ENCODE measurements around the gene CD86.

Gene CD86

DNA sequence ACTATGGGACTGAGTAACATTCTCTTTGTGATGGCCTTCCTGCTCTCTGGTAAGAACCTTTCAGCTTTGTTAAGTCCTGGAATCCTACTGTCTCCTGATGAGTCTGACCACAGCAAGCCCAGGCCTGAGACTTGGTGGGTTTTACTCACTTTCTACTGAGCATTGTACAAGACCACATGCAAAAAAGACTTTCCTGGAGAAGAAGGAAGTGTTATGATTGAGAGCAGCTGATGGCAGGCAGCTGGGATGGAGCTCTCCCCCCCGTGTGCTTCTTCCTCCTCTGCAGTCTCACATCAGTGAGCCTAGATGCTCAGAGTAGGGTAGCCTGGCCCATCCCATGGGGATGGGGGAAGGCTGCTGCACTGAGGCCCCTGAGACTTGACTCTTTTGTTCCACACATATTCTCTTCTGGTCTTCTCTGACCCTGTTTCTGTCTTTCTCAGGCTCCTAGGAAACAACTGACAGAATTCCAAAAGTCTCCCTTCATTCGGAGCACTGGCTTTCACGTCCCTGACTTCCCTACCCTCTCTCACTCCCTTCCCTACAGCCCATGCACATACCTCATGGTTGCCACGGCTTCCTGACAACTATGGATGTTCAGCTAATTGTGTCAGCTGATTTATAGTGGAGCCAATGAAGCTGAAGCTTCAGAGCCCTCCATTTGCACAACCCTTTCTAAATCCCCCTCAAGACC lies 36.6 kb downstream of the CD86 start:
- no peak for DNase-seq (ENCODE audit: low read depth in 2 of 2, low spot score in 1 of 2)

DNA sequence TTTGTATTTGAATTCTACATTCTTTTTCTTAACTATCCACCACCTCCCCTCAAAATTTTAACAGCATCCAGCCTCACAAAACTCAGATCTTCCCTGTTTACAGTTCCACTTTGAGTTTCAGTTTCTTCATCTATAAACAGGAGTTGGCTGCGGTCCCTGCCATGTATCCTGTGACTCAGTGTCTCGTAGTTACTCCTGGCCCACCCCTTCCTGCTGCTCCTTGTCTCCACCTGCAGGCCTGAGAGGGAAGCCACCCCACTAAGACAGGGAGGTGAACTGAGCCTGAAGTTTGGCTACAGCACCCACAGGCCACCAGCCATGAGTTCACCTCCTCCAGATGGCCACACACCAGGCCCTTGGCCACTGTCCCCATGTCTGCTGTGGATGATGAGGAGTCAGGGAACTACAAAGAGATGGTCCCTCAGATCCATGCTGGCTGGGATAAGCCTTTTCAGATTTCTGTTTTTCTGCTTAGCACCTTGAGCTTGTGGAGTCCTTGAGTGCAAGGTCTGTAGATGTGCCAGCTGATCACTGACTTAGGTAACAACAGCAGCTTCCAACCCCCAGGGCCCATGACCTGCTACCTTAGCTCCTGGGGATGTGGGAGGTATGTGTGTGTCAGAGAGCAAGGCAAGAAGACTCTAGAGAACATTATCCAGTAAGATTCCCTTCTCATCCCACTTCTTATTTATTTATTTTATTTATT lies 37.5 kb downstream of the CD86 start:
- no peak for DNase-seq (ENCODE audit: low read depth in 2 of 2, low spot score in 1 of 2)

DNA sequence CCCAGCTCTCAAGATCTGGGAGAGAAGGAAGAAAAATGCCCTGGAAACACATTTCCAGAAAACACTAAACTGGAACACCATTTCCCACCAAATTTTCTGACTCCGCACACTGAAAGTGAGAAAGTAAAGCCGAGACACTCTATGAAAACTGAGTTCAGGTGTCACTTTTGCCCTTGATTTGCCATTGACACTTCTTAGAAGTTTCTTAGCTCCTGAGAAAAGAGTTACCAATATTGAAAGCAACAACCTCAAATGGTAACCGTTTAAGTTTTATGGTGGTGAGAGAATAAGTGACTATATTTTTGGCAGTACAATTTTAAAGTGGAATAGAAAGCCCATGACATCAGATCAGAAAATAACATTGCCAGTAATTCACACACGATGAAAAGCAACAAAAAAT lies 39.0 kb downstream of the CD86 start:
- DNase-seq (ENCODE audit: low read depth in 2 of 2, low spot score in 1 of 2), result no peak

DNA sequence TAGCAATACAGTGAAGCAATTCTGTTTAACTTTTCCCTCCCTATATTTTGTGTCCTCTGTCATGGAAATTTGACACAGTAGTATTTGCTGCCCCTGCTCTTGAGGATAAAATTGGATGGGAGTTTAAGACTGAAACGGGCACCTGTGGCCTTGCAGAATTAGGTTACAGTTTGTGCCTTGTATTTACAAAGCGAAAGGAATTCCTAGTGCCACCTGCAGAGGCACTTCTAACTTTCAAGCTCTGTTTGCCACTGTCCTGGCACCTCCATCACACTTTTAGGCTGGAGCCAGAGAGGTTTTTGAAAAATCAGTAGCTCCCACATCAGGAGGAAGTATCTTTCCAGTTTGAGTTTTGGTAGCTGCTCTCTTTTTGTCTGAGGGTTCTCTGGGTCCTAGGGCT lies 39.5 kb downstream of the CD86 start:
- DNase-seq (ENCODE audit: low read depth in 2 of 2, low spot score in 1 of 2), result no peak

DNA sequence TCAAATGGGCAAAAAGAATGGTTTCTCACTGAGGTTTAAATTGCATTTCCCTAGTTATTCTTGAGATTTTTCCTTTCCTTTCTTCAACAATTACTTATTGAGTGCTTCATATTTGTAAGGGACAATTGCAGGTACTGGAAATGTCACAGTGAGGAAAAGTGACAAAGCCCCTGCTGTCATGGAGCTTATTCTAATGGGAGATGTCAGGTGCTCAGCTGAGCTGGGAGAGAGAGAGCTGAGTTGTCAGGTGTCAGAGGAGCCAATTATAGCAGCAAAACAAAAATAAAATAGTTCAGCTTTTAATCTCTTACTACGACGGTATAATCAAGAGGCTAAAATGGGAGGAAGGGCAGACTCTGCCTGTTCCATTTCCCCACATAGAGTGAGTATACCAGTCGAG lies 42.0 kb downstream of the CD86 start:
- no peak for DNase-seq (ENCODE audit: low read depth in 2 of 2, low spot score in 1 of 2)

DNA sequence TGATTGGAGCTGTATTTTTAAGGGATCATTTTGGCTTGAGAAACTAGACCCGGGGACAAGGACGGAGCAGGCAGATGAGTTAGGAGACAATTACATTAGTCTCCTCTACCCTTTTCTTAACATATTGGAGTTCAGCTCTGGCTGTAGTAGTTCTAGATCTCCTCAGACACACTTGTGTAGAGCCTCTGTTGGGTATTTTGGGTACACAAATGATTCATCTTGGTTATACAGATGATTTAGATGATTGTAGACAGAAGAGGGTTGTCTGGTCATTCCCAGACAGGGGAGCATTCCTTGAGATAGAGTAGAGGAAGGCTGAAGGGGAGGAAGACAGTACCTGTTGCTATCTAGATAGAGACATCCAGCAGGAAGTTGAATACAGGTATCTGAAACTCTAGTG lies 43.4 kb downstream of the CD86 start:
- DNase-seq (ENCODE audit: low read depth in 2 of 2, low spot score in 1 of 2), result no peak

DNA sequence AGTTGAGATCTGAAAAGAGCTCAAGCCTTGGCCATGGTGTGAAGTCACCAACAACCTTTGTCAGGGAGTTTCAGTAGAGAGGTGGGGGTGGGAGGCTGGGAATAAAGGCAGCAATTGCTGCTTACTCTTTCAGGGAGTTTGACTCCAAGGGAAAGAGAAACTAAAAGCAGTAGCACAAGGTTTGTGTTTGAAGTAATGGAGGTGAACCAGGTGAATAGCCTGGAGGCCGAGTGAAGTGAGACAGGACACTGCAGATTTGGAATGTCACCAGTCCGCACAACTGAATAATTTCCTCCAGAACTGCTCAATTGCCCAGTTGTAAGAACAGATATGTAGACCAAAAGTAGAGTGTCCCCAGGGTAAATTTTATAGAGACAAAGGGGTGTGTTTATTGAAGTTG lies 44.1 kb downstream of the CD86 start:
- no peak for DNase-seq (ENCODE audit: low read depth in 2 of 2, low spot score in 1 of 2)

DNA sequence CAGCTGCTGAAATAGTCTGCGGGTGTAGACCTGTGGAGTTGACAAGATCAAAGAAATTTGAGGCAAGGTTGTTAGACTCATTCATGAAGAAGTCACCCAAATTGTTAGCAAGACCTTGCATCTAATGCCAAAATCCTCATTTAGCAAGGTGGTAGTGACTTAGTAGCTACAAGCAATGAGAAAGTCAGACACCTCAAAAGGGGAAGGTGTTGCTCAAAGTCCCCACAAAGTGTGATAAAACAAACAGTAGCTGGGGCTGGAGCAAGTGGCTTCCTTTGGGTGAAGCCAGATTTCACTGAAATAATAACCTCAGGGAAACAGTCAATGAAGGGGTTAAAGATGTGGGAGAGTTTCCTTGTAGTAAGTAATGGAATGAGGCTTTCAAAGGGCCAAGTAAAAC lies 44.9 kb downstream of the CD86 start:
- no peak for DNase-seq (ENCODE audit: low read depth in 2 of 2, low spot score in 1 of 2)

DNA sequence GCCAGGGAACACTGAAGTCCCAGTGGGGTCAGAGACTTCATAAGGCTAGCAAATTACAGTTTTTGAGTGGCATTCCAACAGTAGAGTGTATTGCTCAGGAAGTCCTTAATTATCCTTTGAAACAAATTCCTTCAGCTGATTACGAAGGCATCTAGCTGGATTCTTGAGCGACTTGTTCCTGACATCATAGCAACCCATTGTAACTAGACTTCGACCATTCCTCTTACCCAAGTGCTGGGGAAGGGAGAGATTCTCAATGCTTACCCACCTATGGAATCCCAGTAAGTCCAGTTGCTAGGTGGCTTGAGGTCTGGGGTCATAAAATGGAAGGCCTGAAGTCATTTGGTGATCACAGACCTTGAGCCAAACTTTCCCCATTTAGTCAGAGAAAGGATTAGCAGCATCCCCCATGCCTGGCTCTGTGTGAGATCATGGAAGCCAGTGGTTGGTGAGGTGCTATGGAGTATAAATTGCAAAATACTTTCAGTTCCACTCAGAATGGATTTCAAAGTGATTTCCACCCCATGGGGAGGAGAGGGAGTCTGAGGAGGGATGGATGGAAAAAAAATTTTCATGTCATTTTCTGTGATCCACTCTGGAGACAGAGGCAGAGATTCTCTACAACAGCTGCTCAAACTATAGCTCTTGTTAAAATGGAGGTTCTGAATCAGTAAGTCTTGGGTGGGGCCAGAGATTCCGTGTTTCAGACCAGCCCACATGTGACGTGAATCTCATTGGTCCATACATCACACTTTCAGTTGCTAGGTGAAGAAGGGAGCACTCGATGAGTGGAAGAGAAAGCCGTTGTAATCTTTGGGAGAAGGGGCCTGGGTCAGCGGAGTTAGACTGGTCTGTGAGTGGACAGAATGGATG lies 45.7 kb downstream of the CD86 start:
- DNase-seq (ENCODE audit: low read depth in 2 of 2, low spot score in 1 of 2), result no peak

DNA sequence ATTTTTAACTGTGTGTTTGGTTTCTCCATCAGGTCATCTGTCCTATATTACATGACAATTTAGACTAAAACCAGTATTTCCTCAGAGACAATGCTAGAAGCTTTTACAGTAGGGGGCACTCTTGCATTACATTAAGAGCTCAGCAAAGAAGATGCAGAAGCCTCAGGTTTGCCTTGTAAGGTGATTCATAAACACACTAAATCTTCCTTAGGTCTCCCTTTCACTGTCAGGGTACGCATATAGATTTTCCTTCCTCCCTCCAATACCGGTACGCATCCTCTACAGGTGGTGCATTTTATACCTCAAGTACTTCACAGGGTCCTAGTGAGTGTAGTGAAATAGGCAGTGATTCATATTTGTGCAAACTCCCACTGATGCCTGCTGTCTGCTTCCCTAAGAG lies 46.5 kb downstream of the CD86 start:
- no peak for DNase-seq (ENCODE audit: low read depth in 2 of 2, low spot score in 1 of 2)

DNA sequence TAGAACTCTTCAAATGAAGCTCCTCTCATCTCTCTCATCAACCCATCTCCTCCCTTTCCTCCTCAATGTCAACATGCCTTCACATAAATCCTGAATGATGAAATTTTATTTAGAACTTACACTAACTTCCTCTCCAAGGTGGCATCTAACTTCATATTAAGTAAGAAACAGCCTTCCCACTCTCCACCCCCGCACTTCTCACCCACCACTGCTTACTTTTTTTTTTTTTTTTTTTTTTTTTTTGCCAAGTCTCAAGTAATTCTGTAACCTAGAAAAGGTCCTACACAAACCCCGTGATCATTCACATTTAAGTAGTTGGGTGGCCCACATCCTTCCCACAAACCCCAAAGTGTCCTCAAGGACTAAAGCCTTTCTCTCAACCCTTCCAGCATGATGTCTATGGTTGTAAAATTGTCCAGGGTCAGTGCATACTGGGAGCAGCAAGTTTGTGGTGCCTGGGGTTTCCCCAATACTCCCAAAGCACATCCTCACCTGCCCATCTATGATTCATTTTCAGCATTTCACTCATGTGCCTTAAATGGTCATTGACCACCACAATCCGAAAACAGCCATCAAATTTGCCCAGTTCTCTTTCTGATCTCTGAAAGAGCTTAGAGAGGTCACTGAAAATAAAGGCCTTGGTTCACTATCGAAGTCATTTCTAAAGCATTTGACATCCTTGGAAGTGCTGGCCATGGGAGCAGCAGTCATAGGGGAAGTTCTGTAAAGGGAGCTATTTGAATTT lies 47.2 kb downstream of the CD86 start:
- DNase-seq (ENCODE audit: low read depth in 2 of 2, low spot score in 1 of 2), result no peak

DNA sequence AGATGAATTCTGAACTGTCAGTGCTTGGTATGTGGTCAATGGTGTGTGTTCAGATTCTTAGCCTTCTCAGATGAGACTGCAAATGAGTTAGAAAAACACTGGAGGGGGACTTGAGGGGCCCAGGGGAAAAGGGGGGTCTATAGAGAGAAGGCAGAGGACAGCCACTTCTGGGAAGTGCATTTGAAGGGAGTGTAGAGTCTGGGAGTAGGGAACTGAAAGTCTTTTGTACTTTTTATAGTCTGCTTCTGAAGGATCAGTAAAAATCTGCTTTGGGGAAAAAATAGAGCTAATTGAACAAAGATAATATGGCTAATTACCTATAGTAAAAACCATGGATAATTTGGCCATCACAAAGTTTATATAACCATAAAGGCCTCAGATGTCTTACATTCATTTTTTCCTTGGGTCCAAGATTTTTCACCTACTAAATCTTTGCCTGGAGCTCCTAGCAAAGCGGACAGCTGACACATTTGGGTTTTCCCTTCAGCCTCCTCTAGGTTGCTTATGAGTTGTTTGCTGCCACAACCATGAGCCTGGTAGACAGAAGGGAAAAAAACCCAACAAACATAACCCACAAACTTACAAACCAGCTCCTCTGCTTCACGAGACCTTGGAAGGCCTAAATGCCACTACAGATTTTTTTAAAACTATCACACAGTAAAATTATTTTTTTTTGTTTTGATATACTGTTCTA lies 48.8 kb downstream of the CD86 start:
- no peak for DNase-seq (ENCODE audit: low read depth in 2 of 2, low spot score in 1 of 2)

DNA sequence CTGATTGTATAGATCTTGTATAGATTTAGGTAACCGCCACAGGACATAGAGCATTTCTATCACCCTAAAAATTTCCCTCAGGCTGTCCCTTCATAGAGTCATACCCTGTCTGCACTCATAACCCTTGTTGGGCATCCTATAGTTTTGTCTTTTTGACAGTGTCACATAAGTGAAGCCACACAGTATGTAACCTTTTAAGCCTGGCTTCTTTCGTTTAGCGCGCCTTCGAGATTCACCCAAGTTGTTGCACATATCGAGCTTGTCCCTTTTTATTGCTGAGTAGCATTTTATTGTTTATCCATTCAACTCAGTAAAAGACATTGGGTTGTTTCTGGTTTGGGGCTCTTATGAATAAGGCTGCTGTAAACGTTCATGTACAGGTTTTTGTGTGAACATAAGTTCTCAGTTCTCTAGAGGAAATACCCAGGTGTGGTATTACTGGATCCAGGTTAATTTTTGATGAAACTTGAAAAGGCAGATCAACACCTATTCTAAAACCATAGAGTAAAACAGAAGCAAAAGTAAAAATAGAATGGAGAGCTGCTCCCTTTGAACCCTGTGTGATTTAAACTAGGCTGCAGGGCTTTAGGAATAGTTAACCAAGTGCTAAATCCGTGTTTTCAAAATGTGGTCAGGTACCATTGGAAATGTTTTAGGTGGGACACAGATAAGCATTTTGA lies 49.5 kb downstream of the CD86 start:
- DNase-seq (ENCODE audit: low read depth in 2 of 2, low spot score in 1 of 2), result no peak

DNA sequence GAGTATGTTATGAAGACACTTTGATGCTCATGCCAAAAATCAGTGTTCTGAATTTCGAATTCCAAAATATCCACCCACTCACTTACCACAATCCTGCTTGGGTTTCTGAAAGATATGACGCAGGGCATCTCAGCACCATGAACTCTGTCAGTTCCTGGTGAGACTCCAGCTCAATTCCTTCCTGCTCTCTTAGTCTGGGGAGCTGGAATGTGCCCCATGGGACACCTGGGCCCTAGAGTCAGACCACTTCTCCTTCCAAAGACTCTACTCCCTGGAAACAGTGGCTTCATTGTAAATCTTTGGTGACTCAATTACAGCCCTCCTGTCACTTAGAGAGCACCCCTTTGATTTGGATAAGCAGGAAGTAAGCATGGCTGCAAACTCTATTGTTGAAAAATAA lies 50.5 kb downstream of the CD86 start:
- no peak for DNase-seq (ENCODE audit: low read depth in 2 of 2, low spot score in 1 of 2)

DNA sequence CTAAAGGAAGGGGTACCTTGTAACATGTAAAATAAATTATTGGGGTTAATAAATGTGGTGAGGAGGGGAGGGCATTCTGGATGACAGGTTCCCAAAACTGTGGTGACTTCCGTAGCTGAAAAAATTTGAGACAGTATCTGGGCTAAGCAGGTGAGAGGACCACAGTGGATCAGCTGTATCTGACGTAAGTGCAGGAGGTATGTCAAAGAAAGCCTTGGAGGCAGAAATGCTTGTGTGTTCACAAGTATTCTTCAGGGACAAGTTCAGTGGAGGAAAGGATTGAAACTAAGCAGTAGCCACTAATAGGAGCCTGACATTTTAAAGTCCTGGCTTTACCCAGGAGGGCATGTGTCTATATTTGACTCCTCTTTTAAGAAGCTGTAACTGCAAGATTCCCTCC lies 52.0 kb downstream of the CD86 start:
- DNase-seq (ENCODE audit: low read depth in 2 of 2, low spot score in 1 of 2), result no peak

DNA sequence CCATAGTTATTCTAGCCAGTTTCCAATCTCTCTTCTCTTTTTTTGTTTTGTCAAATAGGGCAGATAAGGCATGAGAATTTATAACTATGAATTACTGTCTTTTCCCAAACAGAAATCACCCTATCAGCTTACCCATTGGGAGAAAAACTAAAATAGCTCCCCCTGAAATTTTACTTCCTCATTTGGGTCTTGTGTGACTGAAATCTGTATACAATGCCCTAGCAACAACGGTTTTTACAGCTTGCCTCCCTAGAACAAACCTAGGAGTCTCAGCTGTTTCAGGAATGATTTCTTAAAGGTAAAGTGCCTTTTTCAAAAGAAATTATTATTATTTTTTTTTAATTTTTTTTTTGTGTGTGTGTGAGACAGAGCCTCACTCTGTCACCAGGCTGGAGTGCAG lies 56.8 kb downstream of the CD86 start:
- DNase-seq (ENCODE audit: low read depth in 2 of 2, low spot score in 1 of 2), result no peak

DNA sequence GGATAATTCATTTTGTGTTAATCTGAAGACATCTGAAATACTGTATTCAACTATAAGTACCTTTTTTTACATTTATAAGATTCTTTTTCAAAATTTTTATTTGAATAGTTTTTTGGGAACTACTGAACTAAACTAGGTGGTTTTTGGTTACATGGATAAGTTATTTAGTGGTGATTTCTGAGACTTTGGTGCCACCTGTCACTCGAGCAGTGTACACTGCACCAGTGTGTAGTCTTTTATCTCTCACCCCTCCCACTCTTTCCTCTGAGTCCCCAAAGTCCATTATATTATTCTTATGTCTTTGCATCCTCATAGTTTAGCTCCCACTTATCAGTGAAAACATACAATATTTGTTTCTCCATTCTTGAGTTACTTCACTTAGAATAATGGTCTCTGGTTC lies 57.6 kb downstream of the CD86 start:
- DNase-seq (ENCODE audit: low read depth in 2 of 2, low spot score in 1 of 2), result no peak

DNA sequence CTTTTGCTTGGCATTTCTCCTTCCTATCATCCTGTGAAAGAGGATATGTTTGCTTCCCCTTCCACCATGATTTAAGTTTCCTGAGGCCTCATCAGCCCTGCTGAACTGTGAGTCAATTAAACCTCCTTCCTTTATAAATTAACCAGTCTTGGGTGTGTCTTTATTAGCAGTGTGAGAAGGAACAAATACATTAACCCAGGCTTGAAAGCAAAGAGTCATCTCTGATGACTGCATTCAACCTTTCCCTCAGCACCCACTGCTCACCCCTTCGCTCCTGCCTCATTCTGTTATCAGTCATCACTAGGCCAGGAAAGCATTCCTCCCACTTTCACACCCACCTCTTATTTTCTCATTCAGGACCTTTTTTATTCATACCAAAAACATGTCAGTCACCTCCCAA lies 68.7 kb downstream of the CD86 start:
- no peak for DNase-seq (ENCODE audit: low read depth in 2 of 2, low spot score in 1 of 2)

DNA sequence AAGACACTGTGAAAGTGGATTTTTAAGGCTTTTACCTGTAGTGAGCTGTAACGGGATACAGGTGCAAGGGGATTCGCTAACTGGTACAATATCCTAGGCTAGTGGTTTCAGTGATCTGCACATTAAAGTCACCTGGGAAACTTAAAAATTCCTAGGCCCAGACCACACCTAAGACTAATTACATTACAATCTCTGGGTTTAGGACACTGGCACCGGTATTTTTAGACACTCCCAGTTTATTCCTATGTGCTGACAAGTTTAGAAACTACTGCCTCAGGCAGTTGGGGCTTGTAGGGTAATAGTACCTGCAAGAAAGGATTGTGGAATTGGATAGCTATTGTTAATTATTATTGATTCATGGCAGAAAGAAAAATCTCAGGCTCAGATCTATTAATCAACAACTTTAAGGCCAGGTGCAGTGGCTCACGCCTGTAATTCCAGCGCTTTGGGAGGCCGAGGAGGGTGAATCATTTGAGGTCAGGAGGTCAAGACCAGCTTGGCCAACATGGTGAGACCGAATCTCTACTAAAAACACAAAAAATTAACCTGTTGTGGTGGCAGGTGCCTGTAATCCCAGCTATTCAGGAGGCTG lies 77.9 kb downstream of the CD86 start:
- no peak for DNase-seq (ENCODE audit: low read depth in 2 of 2, low spot score in 1 of 2)

DNA sequence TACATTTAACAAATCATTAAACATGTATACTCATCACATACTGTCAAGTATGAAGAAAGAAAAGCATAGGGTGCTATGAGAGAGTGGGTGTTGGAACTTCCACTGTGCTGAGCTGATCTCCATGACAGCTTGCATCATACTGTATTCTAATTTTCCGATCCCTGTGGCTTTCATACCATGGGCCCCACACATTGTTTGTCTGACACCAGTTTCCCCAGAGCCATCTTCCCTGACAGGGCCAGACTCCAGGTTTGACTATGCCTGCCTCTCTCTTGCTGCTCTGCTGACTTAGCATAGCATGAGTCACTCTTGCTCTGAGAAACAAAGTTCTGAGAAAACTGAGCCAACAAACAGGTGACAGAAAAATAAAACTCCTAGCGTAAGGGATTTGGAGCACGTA lies 91.3 kb downstream of the CD86 start:
- DNase-seq (ENCODE audit: low read depth in 2 of 2, low spot score in 1 of 2), result no peak

Measured in stimulated activated CD8-positive, alpha-beta memory T cell treated with anti-CD3 and anti-CD28 coated beads, Interleukin-4, amount 100 ng/mL, for 4 hours (primary cell).